HCEC 1CT (cell line): Measurements from ENCODE around the gene PRKN.

Source experiments
- DNase-seq: peaks from one replicate; pipeline ENCODE4 v3.0.0-alpha.2; 2017

PRKN gene

DNA sequence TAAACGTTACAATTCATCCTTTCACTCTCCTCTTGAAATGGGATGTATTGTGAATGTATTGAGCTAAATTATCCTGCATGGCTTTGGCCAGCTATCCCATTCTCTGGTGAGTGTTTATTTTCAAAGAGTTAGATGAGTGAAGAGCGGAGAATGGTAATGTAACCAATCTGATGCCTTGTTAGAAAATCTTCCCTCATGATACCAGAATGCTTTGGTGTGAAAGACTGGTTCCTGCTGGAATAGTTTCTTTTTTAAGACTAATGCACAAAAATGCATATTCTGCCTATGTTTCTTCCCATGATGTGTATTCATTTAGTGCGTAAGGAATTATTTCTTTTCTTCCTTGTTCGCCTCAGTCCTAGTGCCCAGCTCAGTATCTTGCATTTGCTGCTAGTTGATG lies 506.7 kb downstream of the PRKN start:
- no peak for DNase-seq

DNA sequence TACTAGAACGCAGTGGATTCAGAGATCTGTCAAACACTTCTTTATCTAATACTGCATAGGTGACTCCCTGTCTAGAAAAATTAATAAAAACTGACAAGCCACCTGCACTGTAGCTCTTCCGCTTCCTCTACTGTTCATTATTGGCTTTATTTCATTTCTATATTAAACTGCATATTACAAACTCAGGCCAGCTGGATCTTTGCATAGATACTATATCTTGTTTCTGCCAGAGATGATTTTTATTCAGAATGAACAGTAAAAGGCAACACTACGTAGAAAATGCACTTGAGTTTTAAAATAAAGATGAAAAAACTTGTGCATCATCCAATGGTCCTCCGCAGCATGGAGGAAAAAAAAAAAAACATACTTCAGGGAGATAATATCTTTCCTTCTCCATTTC lies 508.3 kb downstream of the PRKN start:
- DNase-seq, result no peak

- DNase-seq, result no peak
Measured at GRCh38 chr6:162217811-162218493, 509.6 kb downstream of the PRKN start.

DNA sequence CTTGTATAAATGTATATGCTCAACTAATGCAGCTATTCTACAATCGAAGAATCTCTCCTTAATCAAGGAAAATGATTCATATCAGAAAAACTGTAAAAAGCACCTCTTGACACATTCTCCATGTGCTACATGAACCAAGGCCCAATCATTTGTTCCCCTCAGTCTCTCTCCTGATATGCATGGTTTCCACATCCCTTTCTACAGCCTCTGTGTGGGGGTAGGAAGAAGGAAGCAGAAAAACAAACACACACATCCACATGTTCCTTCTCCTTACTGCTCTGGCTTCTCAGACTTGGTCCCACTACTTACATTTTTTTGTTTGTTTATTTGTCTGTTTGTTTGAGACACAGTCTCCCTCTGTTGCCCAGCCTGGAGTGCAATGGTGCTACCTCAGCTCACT lies 510.5 kb downstream of the PRKN start:
- DNase-seq, result no peak

GRCh38 chr6:162211777-162212176 lies 515.8 kb downstream of the PRKN start:
- no peak for DNase-seq

DNA sequence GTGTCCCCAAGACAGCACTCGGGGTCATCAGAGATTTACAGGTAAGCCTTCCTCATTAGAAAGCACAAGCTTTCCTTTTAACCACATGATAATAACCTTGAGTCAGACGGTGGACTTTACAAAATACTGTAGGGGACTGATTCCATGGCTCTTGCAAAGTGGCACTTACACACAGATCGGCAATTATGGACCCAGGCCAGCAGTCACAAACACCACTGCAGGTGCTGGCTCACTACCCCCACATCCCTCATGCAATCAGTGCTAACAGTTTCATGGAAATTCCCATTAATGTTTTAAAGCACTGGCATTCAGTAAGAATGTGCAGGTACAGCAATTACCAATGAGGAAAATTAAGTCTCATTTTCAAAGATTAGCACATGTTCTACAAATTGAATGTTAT lies 516.5 kb downstream of the PRKN start:
- no peak for DNase-seq

GRCh38 chr6:162203287-162203686 lies 524.3 kb downstream of the PRKN start:
- no peak for DNase-seq

DNA sequence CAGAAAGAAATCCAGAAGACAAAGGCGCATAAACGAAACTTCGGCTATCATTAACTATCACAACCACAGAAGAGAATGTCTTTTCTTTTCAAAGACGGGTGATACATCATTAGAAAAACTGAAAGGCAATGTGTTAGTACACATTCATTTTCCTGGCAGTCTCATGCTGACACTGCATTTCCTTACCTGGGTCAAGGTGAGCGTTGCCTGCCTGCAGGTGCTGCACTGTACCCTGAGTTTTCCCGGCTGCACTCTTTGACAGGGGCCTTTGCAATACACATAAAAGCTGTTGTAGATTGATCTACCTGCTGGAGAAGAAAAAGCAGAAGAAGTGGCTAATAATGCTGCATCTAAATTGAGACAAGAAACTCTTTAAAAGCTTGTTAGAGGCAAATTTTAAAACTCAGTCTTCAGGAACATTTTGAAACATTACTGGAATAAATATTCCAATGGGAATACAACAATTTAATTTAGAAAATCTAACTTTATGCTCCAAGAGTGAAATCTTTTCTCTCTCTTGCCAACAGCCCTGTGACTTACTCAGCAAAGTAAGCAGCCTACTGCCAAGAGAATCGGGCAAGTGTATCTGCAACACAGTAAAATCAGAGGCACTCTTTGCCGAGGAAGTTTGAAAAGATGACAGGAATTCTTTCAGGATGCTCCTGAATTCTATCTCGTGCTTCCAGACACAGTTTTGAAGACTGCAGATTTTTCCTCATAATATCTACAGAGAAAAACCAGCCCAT lies 526.4 kb downstream of the PRKN start:
- no peak for DNase-seq

GRCh38 chr6:162200041-162200440 lies 527.5 kb downstream of the PRKN start:
- DNase-seq, result no peak

DNA sequence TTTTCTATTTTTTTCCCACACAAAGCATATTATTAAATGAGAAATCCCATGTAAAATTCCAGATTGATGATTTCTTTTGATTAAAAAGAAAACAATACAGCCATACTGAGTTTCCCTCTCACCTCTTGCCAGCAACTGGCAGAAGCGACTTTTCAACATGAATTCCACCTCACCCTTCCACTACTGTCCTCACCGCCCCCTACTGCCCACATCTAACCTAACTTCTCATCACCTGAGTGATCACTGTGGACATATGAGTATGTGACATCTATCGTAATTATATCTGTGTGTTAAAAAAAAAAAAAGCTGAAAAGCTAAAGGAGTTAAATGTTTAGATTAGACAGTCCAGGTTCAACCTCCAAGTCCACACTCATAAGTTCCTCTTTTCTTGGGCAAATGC lies 528.6 kb downstream of the PRKN start:
- no peak for DNase-seq

GRCh38 chr6:162198076-162198475 lies 529.5 kb downstream of the PRKN start:
- no peak for DNase-seq

DNA sequence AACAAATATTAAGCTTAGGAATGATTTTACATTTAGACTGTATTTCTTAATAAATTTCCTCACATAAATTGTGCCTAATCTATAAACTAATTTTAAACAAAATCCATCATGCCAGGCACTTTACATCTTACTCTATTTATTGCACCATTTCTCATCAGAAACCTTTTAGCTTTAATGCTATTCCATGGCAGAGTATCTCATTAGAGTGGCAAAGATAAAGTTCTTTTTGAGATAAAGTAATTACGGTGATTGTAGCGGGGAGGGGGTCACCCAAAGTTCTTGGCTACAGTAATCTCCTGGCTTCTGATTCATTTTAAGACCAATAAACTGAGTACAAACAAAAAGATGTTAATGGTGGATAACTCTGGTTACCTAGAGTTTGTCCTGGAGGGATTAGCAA lies 532.1 kb downstream of the PRKN start:
- no peak for DNase-seq

DNA sequence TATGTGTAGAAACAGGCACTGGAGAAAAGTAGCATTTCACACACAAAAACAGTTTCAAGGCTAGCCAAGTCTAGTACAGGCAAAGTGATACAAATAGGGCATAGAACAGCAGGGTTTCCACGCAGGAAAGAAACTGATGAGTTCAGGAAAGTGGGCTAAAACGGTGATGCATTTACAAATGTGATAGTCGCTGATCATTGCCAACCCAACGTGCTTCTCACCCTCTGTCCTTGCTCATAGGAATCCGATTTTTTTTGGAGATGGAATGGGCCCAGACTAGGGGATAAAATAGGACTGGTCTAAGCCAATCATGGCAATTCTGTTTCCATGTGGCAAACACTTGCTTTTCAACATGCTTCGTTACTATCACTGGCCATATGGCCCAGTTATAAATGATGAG lies 536.6 kb downstream of the PRKN start:
- no peak for DNase-seq

GRCh38 chr6:162187168-162187935 lies 540.2 kb downstream of the PRKN start:
- DNase-seq, result no peak

GRCh38 chr6:162184465-162184864 lies 543.1 kb downstream of the PRKN start:
- no peak for DNase-seq

GRCh38 chr6:162181741-162182401 lies 545.7 kb downstream of the PRKN start:
- no peak for DNase-seq

GRCh38 chr6:162181111-162181510 lies 546.5 kb downstream of the PRKN start:
- no peak for DNase-seq

DNA sequence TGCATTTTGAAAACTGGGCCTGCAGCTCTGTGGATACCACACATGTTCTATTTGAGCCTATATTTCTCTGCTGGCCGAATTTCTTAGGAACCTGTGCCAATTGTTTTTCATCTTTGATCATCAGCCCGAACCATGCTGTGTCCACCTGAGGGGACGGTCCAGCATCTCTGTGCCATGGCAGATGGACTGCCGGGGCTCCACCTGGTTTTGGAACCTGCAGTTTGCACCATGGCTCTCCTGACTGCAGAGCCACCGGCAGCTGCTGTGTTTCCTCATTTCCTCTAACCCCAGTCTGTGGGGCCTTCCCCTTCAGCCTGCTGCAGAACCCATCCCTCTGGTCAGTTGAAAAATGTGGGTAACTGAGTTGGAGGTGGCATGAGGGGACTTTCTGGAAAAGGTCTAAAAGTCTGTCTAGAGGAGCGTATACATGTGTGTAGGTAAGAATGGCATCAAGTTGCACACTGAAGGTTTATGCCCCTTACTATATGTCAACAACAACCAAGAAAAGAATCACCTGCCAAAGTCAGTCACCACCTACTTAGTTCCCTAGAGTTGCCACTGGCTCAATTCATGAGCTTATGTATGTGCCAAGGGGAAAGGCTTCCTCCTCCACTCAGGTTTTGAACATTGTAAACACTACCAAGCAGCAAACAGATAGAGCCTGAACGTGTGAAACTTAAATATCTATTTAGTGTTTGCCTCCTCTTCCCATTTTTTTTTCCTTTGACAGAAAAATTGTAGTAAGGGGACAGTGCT lies 548.2 kb downstream of the PRKN start:
- no peak for DNase-seq

GRCh38 chr6:162178666-162179065 lies 548.9 kb downstream of the PRKN start:
- DNase-seq, result no peak

DNA sequence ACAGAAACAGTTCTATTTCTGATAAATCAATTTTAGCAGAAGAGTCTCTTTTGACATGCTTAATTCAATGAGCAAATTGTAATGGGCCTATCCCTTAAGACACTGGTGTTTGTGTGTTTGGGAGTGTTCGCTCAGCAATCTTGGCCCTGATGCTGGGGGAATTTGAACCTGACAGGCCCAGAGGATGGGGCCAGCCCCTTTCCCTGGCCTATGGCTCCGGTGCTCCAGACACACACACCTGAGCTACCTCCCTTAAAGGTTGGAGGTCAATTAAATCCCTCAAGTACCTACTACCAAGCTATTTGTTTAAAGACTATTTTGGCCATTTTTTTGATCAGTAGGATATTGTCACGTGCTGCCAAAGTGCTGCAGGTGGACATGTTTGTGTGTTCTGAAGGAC lies 549.3 kb downstream of the PRKN start:
- DNase-seq, result no peak

- DNase-seq, result no peak
Measured at GRCh38 chr6:162177746-162178145, 549.8 kb downstream of the PRKN start.

DNA sequence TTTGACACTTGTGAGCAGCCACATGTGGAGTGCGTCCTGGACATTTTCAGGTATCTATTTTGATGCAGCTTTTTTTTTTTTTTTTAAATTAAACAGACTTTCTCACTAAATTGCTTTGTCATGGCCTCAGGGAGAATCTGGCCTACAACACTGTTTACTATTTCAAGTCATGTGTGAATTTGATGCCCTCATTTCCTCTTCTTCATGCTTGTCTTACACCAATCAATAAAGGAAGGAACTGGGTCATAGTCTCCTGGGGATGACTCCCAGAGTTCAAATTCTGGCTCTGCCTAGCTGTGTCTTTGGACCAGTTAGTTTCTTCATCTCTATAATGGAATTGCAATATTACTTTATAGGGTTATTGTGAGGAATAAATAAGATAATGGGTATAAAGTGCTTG lies 554.1 kb downstream of the PRKN start:
- DNase-seq, result no peak

DNA sequence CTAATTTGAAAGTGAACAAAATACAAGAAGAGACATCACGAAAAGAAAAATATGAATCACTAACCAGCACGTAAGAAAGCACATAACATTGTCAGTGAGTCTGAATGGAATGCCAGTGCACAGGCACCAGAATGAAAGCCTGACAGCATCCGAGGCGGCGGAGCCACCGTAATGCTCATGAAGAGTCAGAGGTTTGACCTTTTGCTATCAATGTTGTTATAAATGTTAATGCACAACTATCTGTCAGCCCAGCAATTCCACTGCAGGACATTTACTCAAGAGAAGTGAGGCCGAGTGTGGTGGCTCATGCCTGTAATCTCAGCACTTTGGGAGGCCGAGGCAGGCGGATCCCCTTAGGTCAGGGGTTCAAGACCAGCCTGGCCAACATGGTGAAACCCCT lies 562.1 kb downstream of the PRKN start:
- DNase-seq, result no peak
